Activated T-cell treated with anti-CD3 and anti-CD28 coated beads, Interleukin-2, amount 50 U/mL, for 72 hours (primary cell): Measurements from ENCODE around the gene SLC44A4. TPM values are rescaled to one million over a fixed set of nuclear protein-coding genes. Genes with fewer than 3 reads are reported as not detected.

Source experiments
- total RNA-seq, 2 donors: library from RNA; stranded (reverse); gene quantifications; one replicate each; pipeline ENCODE4 v1.2.3, GENCODE V29; 2022

Gene SLC44A4
- total RNA-seq, 2 donors from 2014 or later, result 0.22 to 0.23 TPM

Other genes with a start within 250 kb of the SLC44A4 start
- 100 to 1,000 TPM; 265 to 272 TPM for gene BAG6, start 226.3 kb downstream of the SLC44A4 start, total RNA-seq
- 1 to 10 TPM; 5.0 to 6.0 TPM for gene APOM, start 223.1 kb downstream of the SLC44A4 start, total RNA-seq
- gene C6orf47, start 218.2 kb downstream of the SLC44A4 start, total RNA-seq, result 10 to 100 TPM; 21.1 to 22.5 TPM
- gene GPANK1, start 214.0 kb downstream of the SLC44A4 start, total RNA-seq, result 10 to 100 TPM; 30.3 to 37.7 TPM
- 100 to 1,000 TPM; 208 to 209 TPM for gene CSNK2B, start 212.9 kb downstream of the SLC44A4 start, total RNA-seq
- gene LY6G5B, start 209.0 kb downstream of the SLC44A4 start, total RNA-seq, result 10 to 100 TPM; 21.3 to 26.9 TPM
- gene LY6G5C, start 197.9 kb downstream of the SLC44A4 start, total RNA-seq, result 1 to 10 TPM; 2.3 to 6.9 TPM
- 10 to 100 TPM; 48.9 TPM for gene ABHD16A, start 175.7 kb downstream of the SLC44A4 start, total RNA-seq
- not detected for gene LY6G6F, start 172.1 kb downstream of the SLC44A4 start, total RNA-seq
- gene LY6G6D, start 163.6 kb downstream of the SLC44A4 start, total RNA-seq, result not detected
- gene LY6G6C, start 157.3 kb downstream of the SLC44A4 start, total RNA-seq, result under 1 TPM; 0.25 to 0.67 TPM
- gene MPIG6B, start 155.6 kb downstream of the SLC44A4 start, total RNA-seq, result under 1 TPM in 1 of 2 donors, not detected in 1; 0.10 TPM
- 10 to 100 TPM; 19.0 to 19.6 TPM for gene DDAH2, start 149.7 kb downstream of the SLC44A4 start, total RNA-seq
- 100 to 1,000 TPM; 253 to 318 TPM for gene CLIC1, start 142.5 kb downstream of the SLC44A4 start, total RNA-seq
- 10 to 100 TPM; 84.9 to 98.4 TPM for gene MSH5, start 139.0 kb downstream of the SLC44A4 start, total RNA-seq
- gene SAPCD1, start 116.3 kb downstream of the SLC44A4 start, total RNA-seq, result 10 to 100 TPM; 15.7 to 18.0 TPM
- 1 to 10 TPM; 3.3 to 3.4 TPM for gene VWA7, start 101.7 kb downstream of the SLC44A4 start, total RNA-seq
- 100 to 1,000 TPM in 1 of 2 donors, 10 to 100 TPM in 1; 91.3 to 101 TPM for gene VARS1, start 83.2 kb downstream of the SLC44A4 start, total RNA-seq
- 100 to 1,000 TPM; 122 to 123 TPM for gene LSM2, start 72.0 kb downstream of the SLC44A4 start, total RNA-seq
- gene HSPA1L, start 63.7 kb downstream of the SLC44A4 start, total RNA-seq, result 1 to 10 TPM; 2.9 to 3.1 TPM
- gene HSPA1A, start 63.5 kb downstream of the SLC44A4 start, total RNA-seq, result 10 to 100 TPM; 16.5 to 37.6 TPM
- gene HSPA1B, start 51.3 kb downstream of the SLC44A4 start, total RNA-seq, result 10 to 100 TPM; 31.6 to 44.9 TPM
- gene NEU1, start 16.2 kb downstream of the SLC44A4 start, total RNA-seq, result 10 to 100 TPM; 24.0 to 27.1 TPM
- 10 to 100 TPM; 49.2 to 64.7 TPM for gene EHMT2, start 18.7 kb upstream of the SLC44A4 start, total RNA-seq
- 1 to 10 TPM in 1 of 2 donors, under 1 TPM in 1; 0.88 to 1.9 TPM for gene ZBTB12, start 23.1 kb upstream of the SLC44A4 start, total RNA-seq
- gene C2, start 48.7 kb upstream of the SLC44A4 start, total RNA-seq, result 1 to 10 TPM; 3.4 to 5.1 TPM
- 1 to 10 TPM; 1.1 to 3.5 TPM for gene CFB, start 67.1 kb upstream of the SLC44A4 start, total RNA-seq
- gene NELFE, start 80.0 kb upstream of the SLC44A4 start, total RNA-seq, result 10 to 100 TPM; 65.0 to 71.5 TPM
- 10 to 100 TPM; 75.7 to 79.7 TPM for gene SKIC2, start 80.2 kb upstream of the SLC44A4 start, total RNA-seq
- gene DXO, start 93.1 kb upstream of the SLC44A4 start, total RNA-seq, result 10 to 100 TPM; 23.3 to 34.7 TPM
- gene C4A, start 103.1 kb upstream of the SLC44A4 start, total RNA-seq, result 1 to 10 TPM; 6.9 to 7.6 TPM
- gene C4B, start 135.8 kb upstream of the SLC44A4 start, total RNA-seq, result 1 to 10 TPM; 4.9 to 6.4 TPM
- gene CYP21A2, start 159.4 kb upstream of the SLC44A4 start, total RNA-seq, result 1 to 10 TPM; 1.1 to 1.3 TPM
- gene TNXB, start 230.3 kb upstream of the SLC44A4 start, total RNA-seq, result 10 to 100 TPM; 10.9 to 15.0 TPM
- gene ATF6B, start 249.2 kb upstream of the SLC44A4 start, total RNA-seq, result 100 to 1,000 TPM in 1 of 2 donors, 10 to 100 TPM in 1; 99.9 to 105 TPM